Esophagus muscularis mucosa (tissue), 4 donors: ENCODE measurements around the gene KRT77. TPM values are rescaled to one million over a fixed set of nuclear protein-coding genes. Genes with fewer than 3 reads are reported as not detected.

ENCODE experiments used
- DNase-seq: peaks from one replicate; pipeline ENCODE4 v3.0.0-alpha.2; 2017; ENCODE audit errors: extremely low spot score
- H3K27ac ChIP-seq, 4 donors: fragments of 200-600 bp; sonication (generic); replicated peaks in 1 of 4; 1 replicate in 3 of 4; 2 replicates in 1 of 4; pipeline ENCODE4 v1.5.1; 2016 to 2019; ENCODE audit warnings: mild to moderate bottlenecking in 1 of 4
- H3K27me3 ChIP-seq, 4 donors: fragments of 200-600 bp; sonication (generic); one replicate each; pipeline versions ENCODE4 v1.5.1 to v1.6.0; 2016 to 2019
- H3K36me3 ChIP-seq, 4 donors: fragments of 200-600 bp; sonication (generic); one replicate each; pipeline ENCODE4 v1.5.1; 2016 to 2019
- H3K4me1 ChIP-seq, 4 donors: fragments of 200-600 bp; sonication (generic); one replicate each; pipeline ENCODE4 v1.5.1; 2016 to 2019
- H3K4me3 ChIP-seq, 4 donors: fragments of 200-600 bp; sonication (generic); 1 replicate in 2 of 4; 2 replicates in 2 of 4; pipeline ENCODE4 v1.5.1; 2016 to 2019; ENCODE audit warnings: mild to moderate bottlenecking in 4 of 4, moderate library complexity in 1 of 4
- H3K9me3 ChIP-seq, 4 donors: fragments of 200-600 bp; sonication (generic); 1 replicate in 3 of 4; 2 replicates in 1 of 4; pipeline ENCODE4 v1.5.1; 2016 to 2019
- CTCF ChIP-seq, 3 experiments: fragments of 200-600 bp in 2 of 3; fragments of 450-650 bp in 1 of 3; sonication (generic) in 2 of 3; IDR thresholded peaks; one replicate each; pipeline ENCODE4 v1.5.1; 2017 to 2019; ENCODE audit warnings: antibody characterized with exemption in 3 of 3, mild to moderate bottlenecking in 2 of 3, moderate library complexity in 1 of 3
- EP300 ChIP-seq: sonication (generic); formaldehyde crosslinking; IDR thresholded peaks from one replicate; pipeline ENCODE4 v1.6.1; 2017; ENCODE audit warnings: antibody characterized with exemption
- POLR2A ChIP-seq: fragments of 450-650 bp; IDR thresholded peaks from one replicate; pipeline ENCODE4 v1.6.1; 2017; ENCODE audit warnings: antibody characterized with exemption, moderate library complexity, mild to moderate bottlenecking, low read depth
- POLR2AphosphoS5 ChIP-seq, 2 donors: sonication (generic); formaldehyde crosslinking; IDR thresholded peaks; one replicate each; pipeline ENCODE4 v1.6.1; 2017; ENCODE audit warnings: antibody characterized with exemption in 2 of 2
- WGBS: methylation state at CpG from one replicate; pipeline ENCODE4 v1.1.5; 2018; 5-methylcytosine and 5-hydroxymethylcytosine counted together
- intact Hi-C: fragments of 100-400 bp; cut with DNase I; formaldehyde crosslinking; loops from one replicate; pipeline ENCODE4 v1.15.1; 2023
- total RNA-seq, 4 donors: library from RNA; depleted of rRNA; stranded (reverse); fragments of >200 nt; gene quantifications; one replicate each; pipeline versions ENCODE4 v1.1.0 to v1.2.1, GENCODE V29; 2016

Gene KRT77
- total RNA-seq, 4 donors from 2014 or later: not detected

GRCh38 chr12:52685406-52685890 lies 17.9 kb downstream of the KRT77 start:
- no peak for DNase-seq
- intact Hi-C loops: no loop called here

GRCh38 chr12:52684431-52684830 lies 18.9 kb downstream of the KRT77 start:
- 86% methylated on average over 2 of the region's 2 CpGs for WGBS

More at GRCh38 chr12:52685406-52685890, 17.9 kb downstream of the KRT77 start:
- Histone ChIP-seq H3K4me3 (no peak overlapping the region), H3K9me3 (no peaks in the 10 kb centered on the region), H3K27ac (no peak overlapping the region), H3K27me3 (peaks cover 0 to 52% (median 0%) of the 10 kb centered on the region in 4 donors), H3K4me1 (peaks cover 0 to 14% (median 7%) of the 10 kb centered on the region in 4 donors), H3K36me3 (no peaks in the 10 kb centered on the region)
- TF ChIP-seq POLR2A: no peak
- no peak for TF ChIP-seq CTCF (IDR thresholded peaks at IDR 0.05)
- no peak for TF ChIP-seq EP300
- no peak for TF ChIP-seq POLR2AphosphoS5 (IDR thresholded peaks at IDR 0.05)
- 80% methylated on average over 4 of the region's 6 CpGs for WGBS

GRCh38 chr12:52683575-52684300 lies 19.6 kb downstream of the KRT77 start:
- DNase-seq: no peak
- H3K4me1 ChIP-seq: peaks cover 0 to 10% (median 4%) of the 10 kb centered on the region in 4 donors
- 88% methylated on average over 12 of the region's 12 CpGs for WGBS
- peaks cover 0 to 55% (median 0%) of the 10 kb centered on the region in 4 donors for H3K27me3 ChIP-seq
- intact Hi-C loops: no loop called here
- TF ChIP-seq CTCF (IDR thresholded peaks at IDR 0.05) (no peak), POLR2AphosphoS5 (IDR thresholded peaks at IDR 0.05) (no peak), EP300 (no peak), POLR2A (no peak)
- peak overlapping the region in 1 of 4 donors; percentile 10 for H3K27ac ChIP-seq
- no peaks in the 10 kb centered on the region for H3K9me3 ChIP-seq
- no peak overlapping the region for H3K4me3 ChIP-seq
- H3K36me3 ChIP-seq: no peaks in the 10 kb centered on the region

More at GRCh38 chr12:52684431-52684830, 18.9 kb downstream of the KRT77 start:
- H3K9me3 ChIP-seq: no peaks in the 10 kb centered on the region
- peaks cover 0 to 10% (median 4%) of the 10 kb centered on the region in 4 donors for H3K4me1 ChIP-seq
- peaks cover 0 to 56% (median 0%) of the 10 kb centered on the region in 4 donors for H3K27me3 ChIP-seq
- no peak for DNase-seq
- intact Hi-C loops: no loop called here
- H3K27ac ChIP-seq: no peak overlapping the region
- TF ChIP-seq EP300 (no peak), CTCF (IDR thresholded peaks at IDR 0.05) (no peak), POLR2AphosphoS5 (IDR thresholded peaks at IDR 0.05) (no peak)
- H3K4me3 ChIP-seq: no peak overlapping the region
- H3K36me3 ChIP-seq: no peaks in the 10 kb centered on the region

- 55% methylated on average over 4 of the region's 4 CpGs for WGBS
- Histone ChIP-seq H3K27ac (peak overlapping the region in 2 of 4 donors; percentile 10 to 37), H3K4me3 (no peak overlapping the region), H3K36me3 (no peaks in the 10 kb centered on the region), H3K9me3 (no peaks in the 10 kb centered on the region), H3K27me3 (peaks cover 0 to 48% (median 0%) of the 10 kb centered on the region in 4 donors), H3K4me1 (peaks cover 0 to 10% (median 4%) of the 10 kb centered on the region in 4 donors)
- TF ChIP-seq POLR2A: no peak
- no peak for TF ChIP-seq EP300
- no peak for TF ChIP-seq POLR2AphosphoS5 (IDR thresholded peaks at IDR 0.05)
- TF ChIP-seq CTCF (IDR thresholded peaks at IDR 0.05): no peak
- intact Hi-C loops: no loop called here
- DNase-seq: no peak
These were observed 20.3 kb downstream of the KRT77 start for GRCh38 chr12:52682938-52683574.
